ENCODE results near the gene CDH16. TPM values are rescaled to one million over a fixed set of nuclear protein-coding genes. Genes with fewer than 3 reads are reported as not detected.

Gene CDH16
- total and polyA plus RNA-seq, 8 donors, result 0.32 to 68.1 (median 47.5) TPM; not detected in 1

DNA sequence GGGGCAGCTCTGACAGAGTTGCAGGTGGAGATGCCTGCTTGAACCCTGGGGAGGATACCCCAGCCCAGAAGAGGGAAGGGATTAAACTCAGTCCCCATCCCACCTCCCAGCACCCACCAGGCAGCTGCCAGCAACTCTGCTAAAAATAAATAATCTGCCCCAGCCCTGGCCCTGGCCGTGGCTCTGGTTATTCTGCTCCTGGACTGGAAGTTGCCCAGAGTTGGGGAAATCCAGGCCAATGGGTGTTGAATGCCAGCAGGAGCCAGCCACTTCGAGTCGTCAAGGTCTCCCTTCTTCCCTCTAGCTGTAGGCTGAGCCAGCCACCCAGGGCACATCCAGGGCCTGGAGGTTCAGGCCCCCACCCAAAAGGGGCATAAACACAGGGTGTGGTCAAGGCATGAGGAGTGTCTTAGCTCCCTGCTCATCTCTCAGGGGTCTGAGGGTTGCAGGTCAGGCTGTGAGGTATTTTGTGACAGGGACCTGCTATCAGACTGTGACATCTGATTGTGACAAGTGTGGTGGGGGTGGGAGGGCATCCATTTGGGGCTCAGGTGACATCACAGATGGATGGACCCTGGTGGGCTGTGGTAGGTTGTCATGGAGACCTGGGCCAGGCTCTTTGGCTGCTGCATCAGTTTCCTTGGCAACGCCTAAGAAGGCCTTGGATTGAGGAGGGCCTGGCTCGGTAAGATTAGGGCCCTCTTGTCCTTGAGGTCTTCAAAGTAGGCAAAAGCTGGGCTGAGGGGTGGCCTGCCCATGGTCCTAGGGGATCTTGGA lies 7.7 kb upstream of the CDH16 start:
- peaks cover 0 to 54% of the 10 kb centered on the region in 2 donors for H3K27me3 ChIP-seq
- DNase-seq, result no peak
- H3K4me1 ChIP-seq, result peaks cover 21 to 52% of the 10 kb centered on the region in 2 donors

DNA sequence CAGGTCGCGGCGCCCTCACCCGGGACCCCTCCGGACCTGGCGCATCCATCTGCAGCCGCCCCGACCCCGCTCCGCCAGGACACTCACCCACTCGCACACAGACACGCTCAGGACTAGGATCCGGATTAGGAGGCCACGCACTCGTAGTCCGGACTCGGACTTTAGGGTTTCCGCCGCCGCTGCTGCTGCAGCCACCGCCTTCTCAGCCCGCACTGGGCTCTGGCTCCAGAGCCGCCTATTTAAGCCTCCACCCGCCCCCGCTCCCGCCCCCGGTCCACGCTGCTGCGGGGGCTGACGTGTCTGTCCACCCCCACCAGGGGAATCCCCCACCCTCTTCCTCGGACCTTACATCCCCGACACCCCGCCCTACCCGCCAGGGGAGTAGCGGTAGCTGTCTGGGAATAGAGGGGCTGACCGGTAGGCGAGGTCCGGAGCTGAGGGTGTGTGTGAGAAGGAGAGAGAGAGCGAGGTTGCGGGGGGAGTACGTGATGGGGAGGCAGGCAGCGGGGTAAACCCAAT lies 6.7 kb upstream of the CDH16 start, which contains the start of gene RRAD:
Gene RRAD (minus strand): TSS at position 214 of the 519 bp plus-strand sequence. CDS start 356 bp downstream, outside the sequence.
- DNase-seq (peak in 2 of 4 donors; percentile 65 to 82), ATAC-seq (peak; percentile 30)
- Histone ChIP-seq H3K4me1 (peaks cover 21 to 52% of the 10 kb centered on the region in 2 donors), H3K9me3 (no peaks in the 10 kb centered on the region), H3K36me3 (no peaks in the 10 kb centered on the region), H3K4me3 (peak within 1 kb of the TSS; percentile 45 to 48), H3K27ac (peak within 1 kb of the TSS; percentile 63 to 72), H3K27me3 (peaks cover 0 to 64% of the 10 kb centered on the region in 2 donors)
- TF ChIP-seq, protein P1, sequence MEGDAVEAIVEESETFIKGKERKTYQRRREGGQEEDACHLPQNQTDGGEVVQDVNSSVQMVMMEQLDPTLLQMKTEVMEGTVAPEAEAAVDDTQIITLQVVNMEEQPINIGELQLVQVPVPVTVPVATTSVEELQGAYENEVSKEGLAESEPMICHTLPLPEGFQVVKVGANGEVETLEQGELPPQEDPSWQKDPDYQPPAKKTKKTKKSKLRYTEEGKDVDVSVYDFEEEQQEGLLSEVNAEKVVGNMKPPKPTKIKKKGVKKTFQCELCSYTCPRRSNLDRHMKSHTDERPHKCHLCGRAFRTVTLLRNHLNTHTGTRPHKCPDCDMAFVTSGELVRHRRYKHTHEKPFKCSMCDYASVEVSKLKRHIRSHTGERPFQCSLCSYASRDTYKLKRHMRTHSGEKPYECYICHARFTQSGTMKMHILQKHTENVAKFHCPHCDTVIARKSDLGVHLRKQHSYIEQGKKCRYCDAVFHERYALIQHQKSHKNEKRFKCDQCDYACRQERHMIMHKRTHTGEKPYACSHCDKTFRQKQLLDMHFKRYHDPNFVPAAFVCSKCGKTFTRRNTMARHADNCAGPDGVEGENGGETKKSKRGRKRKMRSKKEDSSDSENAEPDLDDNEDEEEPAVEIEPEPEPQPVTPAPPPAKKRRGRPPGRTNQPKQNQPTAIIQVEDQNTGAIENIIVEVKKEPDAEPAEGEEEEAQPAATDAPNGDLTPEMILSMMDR (IDR thresholded peaks at IDR 0.05), result no peak
- intact Hi-C loops (cut with DNase I), result no loop called here

More for the DNA sequence above, 7.7 kb upstream of the CDH16 start:
- peak overlapping the region; percentile 63 to 72 for H3K27ac ChIP-seq
- TF ChIP-seq, protein P1 (IDR thresholded peaks at IDR 0.05), result no peak
- ATAC-seq, result peak; percentile 34
- no peak overlapping the region for H3K4me3 ChIP-seq
- intact Hi-C loops (cut with DNase I), result no loop called here
- H3K9me3 ChIP-seq, result no peaks in the 10 kb centered on the region
- H3K36me3 ChIP-seq, result peaks cover 0 to 1% of the 10 kb centered on the region in 2 donors

DNA sequence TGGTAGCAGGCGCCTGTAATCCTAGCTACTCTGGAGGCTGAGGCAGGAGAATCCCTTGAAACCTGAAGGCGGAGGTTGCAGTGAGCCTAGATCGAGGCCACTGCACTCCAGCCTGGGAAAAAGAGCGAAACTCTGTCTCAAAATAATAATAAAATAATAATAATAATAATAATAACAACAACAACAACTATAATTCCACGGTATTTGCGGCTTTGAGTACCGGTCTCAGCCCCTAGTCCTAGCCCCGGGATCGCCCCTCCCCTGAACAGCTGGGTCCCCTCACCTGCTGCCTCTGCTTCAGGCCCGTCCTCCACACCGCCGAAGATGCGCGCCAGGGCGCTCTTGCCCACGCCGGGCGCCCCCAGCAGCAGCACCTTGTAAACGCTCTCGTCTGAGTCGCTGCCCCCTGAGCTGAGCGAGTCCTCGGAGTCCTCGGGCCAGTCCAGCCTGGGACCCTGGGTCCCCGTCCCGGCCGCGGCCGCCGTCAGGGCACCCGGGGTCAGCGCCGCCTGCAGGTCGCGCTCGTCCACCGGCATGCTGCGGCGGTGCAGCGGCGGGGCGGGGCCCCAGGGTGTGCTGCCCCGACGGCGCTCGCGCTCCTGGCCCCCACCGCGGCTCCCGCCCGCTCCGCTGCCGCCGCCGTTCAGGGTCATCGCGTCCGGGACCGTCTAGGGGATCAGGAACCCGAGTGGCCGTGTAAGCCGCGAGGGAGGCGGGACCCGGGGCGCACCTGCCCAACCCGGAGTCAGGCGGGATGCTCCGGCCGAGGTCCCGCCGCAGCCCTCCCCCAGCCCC lies 6.0 kb upstream of the CDH16 start:
- Histone ChIP-seq H3K27me3 (peaks cover 0 to 70% of the 10 kb centered on the region in 2 donors), H3K27ac (peak overlapping the region; percentile 63 to 72), H3K9me3 (no peaks in the 10 kb centered on the region), H3K36me3 (no peaks in the 10 kb centered on the region), H3K4me3 (peak overlapping the region; percentile 45 to 48), H3K4me1 (peaks cover 21 to 50% of the 10 kb centered on the region in 2 donors)
- peak; percentile 54 for ATAC-seq
- TF ChIP-seq, protein P1 (IDR thresholded peaks at IDR 0.05), result peak; percentile 11 to 25
- DNase-seq, result peak in 1 of 4 donors; percentile 89
- intact Hi-C loops (cut with DNase I), result no loop called here

DNA sequence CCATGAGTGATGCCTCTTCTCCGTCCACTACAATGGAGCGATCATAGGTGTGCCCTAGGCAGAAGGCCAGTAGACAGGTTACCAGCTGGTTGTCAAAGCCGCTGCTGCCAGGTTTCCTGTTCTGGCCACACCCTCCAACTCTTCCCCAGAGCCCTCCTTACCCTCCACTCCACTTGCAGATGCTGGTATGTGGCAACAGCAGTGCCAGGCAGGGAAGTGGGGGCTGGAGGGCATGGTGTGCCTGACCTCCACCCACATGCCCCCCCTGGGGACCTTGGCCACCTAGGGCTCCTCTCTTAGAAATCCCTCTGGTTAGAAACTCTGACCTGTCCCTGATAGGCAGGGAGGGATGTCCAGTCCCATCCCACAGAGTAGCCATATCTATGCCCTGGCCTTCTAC lies 5.2 kb upstream of the CDH16 start:
- Histone ChIP-seq H3K27me3 (peaks cover 0 to 77% of the 10 kb centered on the region in 2 donors), H3K27ac (no peak overlapping the region), H3K9me3 (no peaks in the 10 kb centered on the region), H3K4me1 (peaks cover 21 to 50% of the 10 kb centered on the region in 2 donors), H3K4me3 (peak overlapping the region; percentile 45 to 48), H3K36me3 (no peaks in the 10 kb centered on the region)
- ATAC-seq (peak; percentile 12), DNase-seq (peak in 2 of 4 donors; percentile 50 to 56)
- TF ChIP-seq, protein P1 (IDR thresholded peaks at IDR 0.05), result no peak
- intact Hi-C loops (cut with DNase I), result no loop called here

Measured in left lung (tissue), 10 donors.